Amygdala (tissue), 56 donors: ENCODE data around the gene DYRK1B.
"Not testable (repeated sequence)": the region's sequence is repeated elsewhere in the genome, so short reads cannot be mapped to it uniquely, and the experiment has no call there.

Experiments used
- DNase-seq, 56 donors: peaks; one replicate each; lab custom pipeline; 2025; lab: John Stamatoyannopoulos, UW

DYRK1B gene

GRCh38 chr19:39833464-39834286 lies at the start of gene DYRK1B:
DYRK1B (minus strand) TSS chr19:39834162; CDS start chr19:39831867, 2,295 bp downstream.
- DNase-seq: peak; percentile 61 to 99 (median 94)

- not testable (repeated sequence) for DNase-seq
These were observed 48.7 kb upstream of the DYRK1B start for GRCh38 chr19:39882645-39883044.

GRCh38 chr19:39881495-39882110 lies 47.6 kb upstream of the DYRK1B start:
- DNase-seq: not testable (repeated sequence)

GRCh38 chr19:39880241-39880640 lies 46.3 kb upstream of the DYRK1B start:
- DNase-seq: not testable (repeated sequence)

- DNase-seq: not testable (repeated sequence)
These were observed 45.8 kb upstream of the DYRK1B start for GRCh38 chr19:39879796-39880195.

GRCh38 chr19:39878866-39879265 lies 44.9 kb upstream of the DYRK1B start:
- DNase-seq: not testable (repeated sequence)

- DNase-seq: no peak
These were observed 44.4 kb upstream of the DYRK1B start for GRCh38 chr19:39878398-39878797.

GRCh38 chr19:39877982-39878381 lies 44.0 kb upstream of the DYRK1B start:
- not testable (repeated sequence) for DNase-seq

GRCh38 chr19:39877488-39877887 lies 43.5 kb upstream of the DYRK1B start:
- not testable (repeated sequence) for DNase-seq

- not testable (repeated sequence) for DNase-seq
These were observed 42.5 kb upstream of the DYRK1B start for GRCh38 chr19:39876486-39876885.

GRCh38 chr19:39875401-39875864 lies 41.5 kb upstream of the DYRK1B start:
- not testable (repeated sequence) for DNase-seq

GRCh38 chr19:39874404-39874803 lies 40.4 kb upstream of the DYRK1B start:
- no peak for DNase-seq

- no peak for DNase-seq
These were observed 39.4 kb upstream of the DYRK1B start for GRCh38 chr19:39873385-39873784.

- DNase-seq: no peak
These were observed 38.2 kb upstream of the DYRK1B start for GRCh38 chr19:39871886-39872866.

- no peak for DNase-seq
These were observed 37.4 kb upstream of the DYRK1B start for GRCh38 chr19:39871362-39871761.

GRCh38 chr19:39870171-39870971 lies 36.4 kb upstream of the DYRK1B start:
- DNase-seq: no peak

GRCh38 chr19:39867952-39868351 lies 34.0 kb upstream of the DYRK1B start:
- DNase-seq: no peak

- DNase-seq: no peak
These were observed 33.2 kb upstream of the DYRK1B start for GRCh38 chr19:39867133-39867532.

- no peak for DNase-seq
These were observed 32.0 kb upstream of the DYRK1B start for GRCh38 chr19:39865953-39866352.

GRCh38 chr19:39865186-39865585 lies 31.2 kb upstream of the DYRK1B start:
- no peak for DNase-seq
